GM12801 (cell line): ENCODE results near the gene PTOV1.

ENCODE experiments used
- CTCF ChIP-seq: IDR thresholded peaks from one replicate; pipeline ENCODE4 v1.5.1; 2011; ENCODE audit warnings: control low read depth; ENCODE audit not compliant: insufficient read length; ENCODE audit errors: extremely low read depth

The PTOV1 gene

GRCh38 chr19:49881186-49881585 lies 30.2 kb downstream of the PTOV1 start:
- no peak for TF ChIP-seq CTCF

GRCh38 chr19:49881672-49882394 lies 30.9 kb downstream of the PTOV1 start:
- TF ChIP-seq CTCF: no peak

- TF ChIP-seq CTCF: no peak
Measured at GRCh38 chr19:49882643-49883042, 31.7 kb downstream of the PTOV1 start.

- no peak for TF ChIP-seq CTCF
Measured at GRCh38 chr19:49883094-49883493, 32.1 kb downstream of the PTOV1 start.

- no peak for TF ChIP-seq CTCF
Measured at GRCh38 chr19:49884109-49884508, 33.1 kb downstream of the PTOV1 start.

GRCh38 chr19:49884760-49885159 lies 33.8 kb downstream of the PTOV1 start:
- TF ChIP-seq CTCF: no peak

- TF ChIP-seq CTCF: no peak
Measured at GRCh38 chr19:49887037-49887664, 36.2 kb downstream of the PTOV1 start.
